Measurements from ENCODE around the gene TEX52. TPM values are rescaled to one million over a fixed set of nuclear protein-coding genes. Genes with fewer than 3 reads are reported as not detected.

TEX52 gene
- total and polyA plus RNA-seq, 5 donors from 2014 or later, result not detected

DNA sequence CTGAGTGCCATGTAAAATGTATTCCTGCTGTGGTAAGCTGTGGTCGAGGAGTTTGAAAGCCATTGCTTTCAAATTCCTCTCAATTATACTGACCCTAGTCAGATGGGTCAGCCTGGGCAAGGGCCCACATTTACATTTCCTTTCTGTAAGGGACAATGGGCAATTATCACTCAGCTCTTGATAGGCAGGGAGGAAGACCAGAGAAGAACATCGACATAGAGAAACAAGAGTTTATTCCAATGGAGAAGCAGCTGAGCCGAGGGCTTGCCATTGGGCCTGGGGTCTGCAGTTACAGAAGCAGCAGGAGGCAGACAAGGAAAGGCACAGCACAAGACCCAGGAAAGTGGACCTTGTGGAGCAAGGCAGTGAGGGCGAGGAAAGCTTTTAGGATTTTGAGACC, 31.7 kb downstream of the TEX52 start:
- no peaks in the 10 kb centered on the region for H3K4me1 ChIP-seq (ENCODE audit: control insufficient read depth, insufficient read depth, low read length, poor library complexity, severe bottlenecking)
- H3K27ac Mint-ChIP-seq, result peak overlapping the region; percentile 66 to 91 (median 74)
- no peak overlapping the region for H3K4me3 ChIP-seq (ENCODE audit: low read depth, low read length)
- H3K36me3 ChIP-seq (ENCODE audit: control insufficient read depth, insufficient read depth, low read length), result peaks cover 80% of the 10 kb centered on the region
- no peak overlapping the region for H3K4me3 Mint-ChIP-seq
- no peaks in the 10 kb centered on the region for H3K9me3 Mint-ChIP-seq
- DNase-seq (no peak), ATAC-seq (ENCODE audit: low read depth in 2 of 2) (no peak)
- H3K27ac ChIP-seq (ENCODE audit: insufficient read depth, low read length, poor library complexity, severe bottlenecking), result no peak overlapping the region
- H3K27me3 ChIP-seq (ENCODE audit: control insufficient read depth, insufficient read depth, low read length), result no peaks in the 10 kb centered on the region
- H3K27me3 Mint-ChIP-seq, result no peaks in the 10 kb centered on the region
- H3K9me3 ChIP-seq (ENCODE audit: control insufficient read depth in 2 of 2, low read length in 2 of 2), result no peaks in the 10 kb centered on the region
- peaks cover 0 to 10% (median 3%) of the 10 kb centered on the region in 4 donors for H3K4me1 Mint-ChIP-seq
- H3K36me3 Mint-ChIP-seq, result peaks cover 57% of the 10 kb centered on the region

DNA sequence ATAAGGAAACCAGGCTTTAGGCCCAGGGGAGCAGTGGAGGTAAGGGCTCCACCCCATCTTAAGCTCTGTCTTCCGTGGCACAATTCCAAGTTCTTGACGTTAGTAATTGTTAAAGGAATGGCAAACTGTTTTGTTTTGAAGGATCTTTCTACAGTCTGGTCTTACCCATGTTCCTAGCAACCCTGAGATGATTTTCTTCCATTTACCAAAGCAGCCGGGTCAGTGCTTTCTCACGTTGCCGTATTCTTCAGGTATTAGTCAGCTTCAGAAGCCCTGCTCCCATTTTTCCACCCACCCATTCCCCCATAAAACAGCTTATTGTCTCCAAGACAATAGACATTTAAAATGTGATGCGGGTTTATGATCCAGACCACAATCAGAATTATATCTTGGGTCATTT, 32.3 kb downstream of the TEX52 start:
- H3K4me1 Mint-ChIP-seq, result peaks cover 0 to 10% (median 6%) of the 10 kb centered on the region in 4 donors
- H3K27me3 Mint-ChIP-seq, result no peaks in the 10 kb centered on the region
- DNase-seq (no peak), ATAC-seq (ENCODE audit: low read depth in 2 of 2) (no peak)
- H3K4me3 ChIP-seq (ENCODE audit: low read depth, low read length), result no peak overlapping the region
- H3K36me3 Mint-ChIP-seq, result peaks cover 58% of the 10 kb centered on the region
- no peaks in the 10 kb centered on the region for H3K27me3 ChIP-seq (ENCODE audit: control insufficient read depth, insufficient read depth, low read length)
- peaks cover 85% of the 10 kb centered on the region for H3K36me3 ChIP-seq (ENCODE audit: control insufficient read depth, insufficient read depth, low read length)
- H3K27ac ChIP-seq (ENCODE audit: insufficient read depth, low read length, poor library complexity, severe bottlenecking), result no peak overlapping the region
- no peak overlapping the region for H3K4me3 Mint-ChIP-seq
- H3K4me1 ChIP-seq (ENCODE audit: control insufficient read depth, insufficient read depth, low read length, poor library complexity, severe bottlenecking), result no peaks in the 10 kb centered on the region
- no peaks in the 10 kb centered on the region for H3K9me3 ChIP-seq (ENCODE audit: control insufficient read depth in 2 of 2, low read length in 2 of 2)
- H3K9me3 Mint-ChIP-seq, result no peaks in the 10 kb centered on the region
- H3K27ac Mint-ChIP-seq, result peak overlapping the region in 1 of 3 donors; percentile 74

DNA sequence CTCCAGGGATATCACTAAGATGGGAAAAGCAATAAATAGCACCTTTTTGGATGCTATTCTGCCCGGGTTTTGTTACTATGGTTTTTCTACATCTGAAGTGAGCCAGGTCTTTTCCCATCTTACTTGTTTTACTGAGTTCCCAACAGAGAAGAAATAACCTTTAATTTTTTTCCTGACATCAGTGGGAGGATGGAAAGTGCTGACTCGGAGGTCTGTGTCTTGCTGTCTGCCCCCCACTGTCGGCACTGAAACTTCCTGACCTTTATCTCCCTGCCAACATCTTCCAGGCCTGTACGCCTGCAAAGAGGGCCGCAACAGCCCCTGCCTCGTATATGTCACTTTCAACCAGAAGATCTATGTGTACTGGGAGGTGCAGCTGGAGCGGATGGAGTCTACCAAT, 33.4 kb downstream of the TEX52 start:
- DNase-seq, result no peak
- peaks cover 53% of the 10 kb centered on the region for H3K36me3 Mint-ChIP-seq
- no peaks in the 10 kb centered on the region for H3K27me3 Mint-ChIP-seq
- peaks cover 0 to 10% (median 3%) of the 10 kb centered on the region in 4 donors for H3K4me1 Mint-ChIP-seq
- no peak overlapping the region for H3K27ac Mint-ChIP-seq
- H3K9me3 Mint-ChIP-seq, result no peaks in the 10 kb centered on the region
- H3K4me3 ChIP-seq (ENCODE audit: low read depth, low read length), result no peak overlapping the region
- peaks cover 88% of the 10 kb centered on the region for H3K36me3 ChIP-seq (ENCODE audit: control insufficient read depth, insufficient read depth, low read length)
- no peaks in the 10 kb centered on the region for H3K9me3 ChIP-seq (ENCODE audit: control insufficient read depth in 2 of 2, low read length in 2 of 2)
- H3K27ac ChIP-seq (ENCODE audit: insufficient read depth, low read length, poor library complexity, severe bottlenecking), result no peak overlapping the region
- no peak overlapping the region for H3K4me3 Mint-ChIP-seq
- H3K4me1 ChIP-seq (ENCODE audit: control insufficient read depth, insufficient read depth, low read length, poor library complexity, severe bottlenecking), result no peaks in the 10 kb centered on the region
- no peak for ATAC-seq (ENCODE audit: low read depth in 2 of 2)
- H3K27me3 ChIP-seq (ENCODE audit: control insufficient read depth, insufficient read depth, low read length), result no peaks in the 10 kb centered on the region

DNA sequence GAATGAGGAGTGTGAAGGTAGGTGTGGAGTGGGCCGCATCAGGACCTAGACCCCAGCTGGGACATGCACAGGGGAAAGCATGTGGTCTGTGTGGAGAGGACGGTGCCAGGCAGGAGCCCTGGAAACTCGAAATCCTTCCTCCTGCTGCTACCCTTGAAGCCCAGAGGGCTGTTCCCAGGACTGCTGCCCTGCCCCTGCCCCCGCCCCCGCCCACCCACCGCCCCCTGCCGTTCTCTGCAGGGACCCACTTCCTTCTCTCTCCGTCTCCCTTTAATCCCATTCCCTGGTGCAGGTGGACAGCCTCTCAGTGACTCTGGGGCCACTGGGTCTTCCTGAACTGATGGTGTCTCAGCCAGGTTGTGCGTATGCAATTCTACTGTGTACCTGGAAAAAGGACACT, 36.4 kb downstream of the TEX52 start:
- DNase-seq, result no peak
- peaks cover 0 to 18% (median 6%) of the 10 kb centered on the region in 4 donors for H3K4me1 Mint-ChIP-seq
- no peak overlapping the region for H3K27ac ChIP-seq (ENCODE audit: insufficient read depth, low read length, poor library complexity, severe bottlenecking)
- no peaks in the 10 kb centered on the region for H3K4me1 ChIP-seq (ENCODE audit: control insufficient read depth, insufficient read depth, low read length, poor library complexity, severe bottlenecking)
- H3K9me3 Mint-ChIP-seq, result no peaks in the 10 kb centered on the region
- H3K27ac Mint-ChIP-seq, result no peak overlapping the region
- no peaks in the 10 kb centered on the region for H3K27me3 Mint-ChIP-seq
- no peaks in the 10 kb centered on the region for H3K9me3 ChIP-seq (ENCODE audit: control insufficient read depth in 2 of 2, low read length in 2 of 2)
- H3K4me3 ChIP-seq (ENCODE audit: low read depth, low read length), result no peak overlapping the region
- H3K36me3 Mint-ChIP-seq, result peaks cover 47% of the 10 kb centered on the region
- ATAC-seq (ENCODE audit: low read depth in 2 of 2), result no peak
- no peaks in the 10 kb centered on the region for H3K27me3 ChIP-seq (ENCODE audit: control insufficient read depth, insufficient read depth, low read length)
- H3K4me3 Mint-ChIP-seq, result peak overlapping the region in 1 of 4 donors; percentile 56
- H3K36me3 ChIP-seq (ENCODE audit: control insufficient read depth, insufficient read depth, low read length), result peaks cover 78% of the 10 kb centered on the region

DNA sequence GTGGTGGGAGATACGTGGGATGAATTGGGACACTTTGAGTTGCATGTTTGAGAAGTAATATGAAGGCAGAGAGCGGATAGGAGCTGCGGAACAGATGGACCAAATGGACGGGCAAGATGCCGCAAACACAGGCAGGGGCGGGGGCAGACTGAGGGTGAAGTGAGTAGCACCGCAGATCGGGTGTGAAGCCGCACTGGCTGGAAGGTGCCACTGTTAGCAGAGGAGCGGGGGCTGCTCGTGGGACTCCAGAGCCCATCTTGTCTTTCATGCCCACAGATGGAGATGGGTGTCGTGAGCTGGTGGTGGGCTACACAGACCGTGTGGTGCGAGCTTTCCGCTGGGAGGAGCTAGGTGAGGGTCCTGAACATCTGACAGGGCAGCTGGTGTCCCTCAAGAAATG, 37.0 kb downstream of the TEX52 start:
- Histone ChIP-seq H3K9me3 (ENCODE audit: control insufficient read depth in 2 of 2, low read length in 2 of 2) (no peaks in the 10 kb centered on the region), H3K27me3 (ENCODE audit: control insufficient read depth, insufficient read depth, low read length) (no peaks in the 10 kb centered on the region), H3K27ac (ENCODE audit: insufficient read depth, low read length, poor library complexity, severe bottlenecking) (no peak overlapping the region), H3K36me3 (ENCODE audit: control insufficient read depth, insufficient read depth, low read length) (peaks cover 73% of the 10 kb centered on the region), H3K4me3 (ENCODE audit: low read depth, low read length) (no peak overlapping the region), H3K4me1 (ENCODE audit: control insufficient read depth, insufficient read depth, low read length, poor library complexity, severe bottlenecking) (no peaks in the 10 kb centered on the region)
- DNase-seq, result no peak
- Mint-ChIP-seq H3K4me1 (peaks cover 0 to 23% (median 6%) of the 10 kb centered on the region in 4 donors), H3K9me3 (no peaks in the 10 kb centered on the region), H3K36me3 (peaks cover 41% of the 10 kb centered on the region), H3K27ac (no peak overlapping the region), H3K4me3 (no peak overlapping the region), H3K27me3 (no peaks in the 10 kb centered on the region)
- no peak for ATAC-seq (ENCODE audit: low read depth in 2 of 2)

DNA sequence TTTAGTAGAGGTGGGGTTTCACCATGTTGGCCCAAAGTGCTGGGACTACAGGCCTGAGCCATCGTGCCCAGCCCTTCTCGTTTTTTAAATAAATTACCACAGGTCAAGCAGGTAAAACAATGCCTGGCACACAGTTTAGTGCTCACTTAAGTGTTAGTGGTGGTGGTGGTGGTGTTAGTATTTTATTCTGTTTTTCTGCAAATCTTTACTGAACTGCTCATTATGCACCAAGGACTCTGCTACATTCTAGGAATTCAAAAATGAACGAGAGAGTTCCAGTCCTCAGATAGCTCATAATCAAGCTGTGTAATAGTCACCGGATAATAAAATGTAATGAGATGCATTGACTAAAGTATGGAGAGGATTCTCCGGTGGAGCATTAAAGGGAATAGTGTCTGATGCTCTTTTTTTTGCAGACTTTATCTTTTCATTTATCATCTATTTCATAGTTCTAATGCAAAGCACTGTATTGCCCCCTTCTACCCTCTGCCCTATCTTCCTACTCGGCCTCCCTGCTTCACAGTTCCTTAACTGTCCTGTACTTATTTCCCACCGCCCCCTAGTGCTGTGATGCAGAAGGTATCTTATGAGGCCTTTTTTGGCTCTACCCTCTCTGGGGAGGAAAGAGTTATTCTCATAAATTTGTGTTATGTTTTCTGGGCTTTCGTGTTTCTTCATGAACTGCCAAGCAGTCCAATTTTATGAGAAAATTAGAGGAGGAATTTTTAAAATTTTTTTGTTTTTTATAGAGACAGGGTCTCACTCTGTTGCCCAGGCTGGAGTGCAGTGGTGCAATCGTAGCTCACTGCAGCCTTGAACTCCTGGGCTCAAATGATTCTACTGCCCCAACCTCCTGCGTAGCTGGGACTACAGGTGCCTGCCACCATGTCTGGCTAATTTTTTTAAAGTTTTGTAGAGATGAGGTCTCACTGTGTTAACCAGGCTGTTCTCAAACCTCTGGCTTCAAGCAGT, 43.3 kb downstream of the TEX52 start:
- no peak for ATAC-seq (ENCODE audit: low read depth in 2 of 2)
- Histone ChIP-seq H3K9me3 (ENCODE audit: control insufficient read depth in 2 of 2, low read length in 2 of 2) (no peaks in the 10 kb centered on the region), H3K4me1 (ENCODE audit: control insufficient read depth, insufficient read depth, low read length, poor library complexity, severe bottlenecking) (peaks cover 22% of the 10 kb centered on the region), H3K27me3 (ENCODE audit: control insufficient read depth, insufficient read depth, low read length) (no peaks in the 10 kb centered on the region), H3K4me3 (ENCODE audit: low read depth, low read length) (peak overlapping the region; percentile 97), H3K27ac (ENCODE audit: insufficient read depth, low read length, poor library complexity, severe bottlenecking) (peak overlapping the region; percentile 90), H3K36me3 (ENCODE audit: control insufficient read depth, insufficient read depth, low read length) (peaks cover 20% of the 10 kb centered on the region)
- Mint-ChIP-seq H3K27ac (peak overlapping the region; percentile 98 to 100 (median 100)), H3K4me1 (peaks cover 3 to 50% (median 21%) of the 10 kb centered on the region in 4 donors), H3K27me3 (peaks cover 5% of the 10 kb centered on the region), H3K36me3 (peaks cover 9% of the 10 kb centered on the region), H3K4me3 (peak overlapping the region; percentile 94 to 99 (median 96)), H3K9me3 (no peaks in the 10 kb centered on the region)
- peak; percentile 34 to 76 (median 35) for DNase-seq

DNA sequence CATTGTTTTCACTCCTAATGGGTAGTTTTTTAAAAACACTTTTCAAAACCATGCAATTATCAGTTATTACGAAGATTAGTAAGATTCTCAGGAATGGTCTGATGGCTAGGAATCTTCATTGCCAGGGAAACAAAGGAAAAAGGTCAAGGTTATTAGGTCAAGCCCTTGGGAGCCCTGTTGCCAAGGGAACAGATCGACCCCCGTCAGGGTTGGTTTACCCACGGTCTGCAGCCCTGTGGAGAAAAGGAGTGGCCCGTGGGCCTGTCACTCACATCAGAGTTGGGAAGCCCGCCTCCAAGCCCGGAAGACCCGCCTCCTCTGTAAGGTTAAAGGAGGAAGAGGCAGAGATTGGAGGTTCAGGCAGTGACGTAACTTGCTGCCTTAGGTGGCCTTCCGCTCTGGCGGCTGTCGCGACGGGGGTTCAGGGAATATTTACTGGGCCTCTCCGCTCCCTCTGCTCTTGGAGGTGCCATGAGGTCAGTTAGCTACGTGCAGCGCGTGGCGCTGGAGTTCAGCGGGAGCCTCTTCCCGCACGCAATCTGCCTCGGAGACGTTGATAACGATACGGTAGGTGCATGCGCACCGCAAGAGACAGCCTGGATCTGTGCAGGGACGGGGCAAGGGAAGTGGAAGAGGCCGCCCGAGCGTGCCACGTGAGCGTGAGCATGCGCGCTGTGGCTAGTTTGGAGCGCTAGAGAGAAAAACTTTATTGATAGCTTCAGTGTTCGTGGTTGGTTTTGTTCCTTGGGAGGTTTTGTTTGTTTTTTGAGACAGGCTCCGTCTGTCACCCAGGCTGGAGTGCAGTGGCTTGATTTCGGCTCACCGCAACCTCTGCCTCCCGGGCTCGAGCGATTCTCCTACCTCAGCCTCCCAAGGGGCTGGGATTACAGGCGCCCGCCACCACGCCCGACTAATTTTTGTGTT, 44.3 kb downstream of the TEX52 start, which contains the start of gene ITFG2:
Gene ITFG2 (plus strand): TSS at position 379 of the 924 bp plus-strand sequence. CDS start 93 bp downstream, at position 472.
- Mint-ChIP-seq H3K4me1 (peaks cover 3 to 50% (median 21%) of the 10 kb centered on the region in 4 donors), H3K36me3 (peaks cover 3% of the 10 kb centered on the region), H3K4me3 (peak within 1 kb of the TSS; percentile 94 to 99 (median 96)), H3K27ac (peak within 1 kb of the TSS; percentile 98 to 100 (median 100)), H3K9me3 (no peaks in the 10 kb centered on the region), H3K27me3 (peaks cover 5% of the 10 kb centered on the region)
- Histone ChIP-seq H3K36me3 (ENCODE audit: control insufficient read depth, insufficient read depth, low read length) (peaks cover 10% of the 10 kb centered on the region), H3K27me3 (ENCODE audit: control insufficient read depth, insufficient read depth, low read length) (no peaks in the 10 kb centered on the region), H3K9me3 (ENCODE audit: control insufficient read depth in 2 of 2, low read length in 2 of 2) (no peaks in the 10 kb centered on the region), H3K27ac (ENCODE audit: insufficient read depth, low read length, poor library complexity, severe bottlenecking) (peak within 1 kb of the TSS; percentile 90), H3K4me1 (ENCODE audit: control insufficient read depth, insufficient read depth, low read length, poor library complexity, severe bottlenecking) (peaks cover 22% of the 10 kb centered on the region), H3K4me3 (ENCODE audit: low read depth, low read length) (peak within 1 kb of the TSS; percentile 97)
- peak; percentile 95 to 97 for ATAC-seq (ENCODE audit: low read depth in 2 of 2)
- DNase-seq, result peak; percentile 95 to 98 (median 98)

Data from CD4-positive, CD25-positive, alpha-beta regulatory T cell (primary cell).